ENCODE measurements around the gene MOCOS. TPM values are rescaled to one million over a fixed set of nuclear protein-coding genes. Genes with fewer than 3 reads are reported as not detected.

MOCOS gene
- total and polyA plus RNA-seq, 2 of the 13 experiments (the other 11 are each of a cell fraction or from before 2014, with no cell fraction given): 7.7 to 15.4 TPM

GRCh38 chr18:36288689-36289088 is 101.4 kb downstream of the MOCOS start (continued):
- TF ChIP-seq TCF12 (IDR thresholded peaks at IDR 0.05): no peak
- no peak for TF ChIP-seq TCF12 (CRISPR knock-in tag; IDR thresholded peaks at IDR 0.05)
- no peak for TF ChIP-seq MAFG (CRISPR knock-in tag; IDR thresholded peaks at IDR 0.05)
- no peak for TF ChIP-seq PHF5A (CRISPR knock-in tag; IDR thresholded peaks at IDR 0.05; ENCODE audit: low read depth, unreplicated experiment)
- TF ChIP-seq JUN (CRISPR knock-in tag; IDR thresholded peaks at IDR 0.05): no peak
- TF ChIP-seq BCL6 (CRISPR knock-in tag; IDR thresholded peaks at IDR 0.05): no peak

- WGBS (ENCODE audit: low lambda C conversion rate): 7% methylated on average over 1 of the region's 1 CpG
These were observed 106.7 kb downstream of the MOCOS start for GRCh38 chr18:36294031-36294430.

More at GRCh38 chr18:36294031-36294430, 106.7 kb downstream of the MOCOS start:
- TF ChIP-seq TCF7L2 (IDR thresholded peaks at IDR 0.05; ENCODE audit: low read depth, low read length): no peak
- no peak for TF ChIP-seq CREM (IDR thresholded peaks at IDR 0.05)
- no peak for TF ChIP-seq CREM (CRISPR knock-in tag; IDR thresholded peaks at IDR 0.05)
- no peak for TF ChIP-seq TRAFD1 (CRISPR knock-in tag; IDR thresholded peaks at IDR 0.05; ENCODE audit: borderline replicate concordance)
- TF ChIP-seq NFKB2 (CRISPR knock-in tag; IDR thresholded peaks at IDR 0.05; ENCODE audit: borderline replicate concordance): no peak
- TF ChIP-seq ZNF589 (CRISPR knock-in tag; conservative IDR thresholded peaks at IDR 0.05): no peak
- no peak for TF ChIP-seq ZNF143 (CRISPR knock-in tag; IDR thresholded peaks at IDR 0.05)
- no peak for TF ChIP-seq CERS6 (CRISPR knock-in tag; IDR thresholded peaks at IDR 0.05)
- TF ChIP-seq ZSCAN29 (CRISPR knock-in tag; conservative IDR thresholded peaks at IDR 0.05): no peak
- no peak for TF ChIP-seq ZNF790 (CRISPR knock-in tag; IDR thresholded peaks at IDR 0.05; ENCODE audit: borderline replicate concordance)
- no peak for TF ChIP-seq PHF8 (CRISPR knock-in tag; IDR thresholded peaks at IDR 0.05)
- no peak for TF ChIP-seq SALL1 (CRISPR knock-in tag; IDR thresholded peaks at IDR 0.05)
- no peak for TF ChIP-seq RFX5 (IDR thresholded peaks at IDR 0.05; ENCODE audit: low read depth, low read length)
- TF ChIP-seq ZNF7 (CRISPR knock-in tag; IDR thresholded peaks at IDR 0.05): no peak
- no peak for TF ChIP-seq MXD3 (CRISPR knock-in tag; IDR thresholded peaks at IDR 0.05)
- TF ChIP-seq ZNF350 (CRISPR knock-in tag; IDR thresholded peaks at IDR 0.05; ENCODE audit: borderline replicate concordance, low read depth): no peak
- TF ChIP-seq RFXAP (CRISPR knock-in tag; IDR thresholded peaks at IDR 0.05; ENCODE audit: borderline replicate concordance): no peak
- Histone ChIP-seq H3K9me3 (ENCODE audit: low read length) (no peaks in the 10 kb centered on the region; the same call in 1 of the 2 replicates), H3K27me3 (ENCODE audit: control insufficient read depth in 1 of 2, insufficient read depth in 2 of 2, low read length in 2 of 2) (peaks cover 0 to 37% of the 10 kb centered on the region in 2 experiments; a peak in 4 of 5 replicates), H3K4me1 (ENCODE audit: insufficient read depth, low read length) (peaks cover 9% of the 10 kb centered on the region; the same call in 1 of the 2 replicates), H3K36me3 (replicated peaks in 1 of 2; ENCODE audit: control insufficient read depth in 1 of 2, insufficient read depth in 2 of 2, low read length in 2 of 2) (no peaks in the 10 kb centered on the region), H3K4me3 (replicated peaks in 1 of 3; ENCODE audit: insufficient read depth in 1 of 3, low read depth in 2 of 3, low read length in 3 of 3) (no peak overlapping the region), H3K4me2 (ENCODE audit: low read depth, low read length) (no peak overlapping the region), H3K9ac (ENCODE audit: insufficient read depth, low read depth, low read length) (no peak overlapping the region), H4K20me1 (ENCODE audit: insufficient read depth, low read length) (no peaks in the 10 kb centered on the region), H2AFZ (ENCODE audit: low read length) (no peak overlapping the region), H3K27ac (ENCODE audit: extremely low read length, insufficient read depth, low read length) (no peak overlapping the region), H3K79me2 (ENCODE audit: insufficient read depth, low read length) (no peaks in the 10 kb centered on the region)
- in situ Hi-C loops (cut with HindIII; ENCODE audit: extremely low pct_ligation_motif_present, low pct_unique_long_range_greater_than_20kb): loop anchor here (10.0 kb wide), 1 partner anchor 281 kb away; no protein-coding TSS in a partner anchor
- DNase-seq (ENCODE audit: low spot score): no peak
- ChIA-PET POLR2A (no interaction called here), CTCF (ENCODE audit: low intra/inter-chr PET ratio, low total read pairs) (no interaction called here)
- no TSS peak for BruUV-seq (replicated peaks)
- no peak for FAIRE-seq
- no peak for ATAC-seq
- intact Hi-C loops (cut with micrococcal nuclease; ENCODE audit: unreplicated experiment): no loop called here
